Sigmoid colon (tissue), 4 donors: ENCODE data around the gene UNC5A.

Source experiments
- CTCF ChIP-seq, 4 experiments: fragments of 450-650 bp in 3 of 4; fragments of 200-600 bp in 1 of 4; IDR thresholded peaks; one replicate each; pipeline ENCODE4 v1.5.1; 2016 to 2019; ENCODE audit warnings: antibody characterized with exemption in 4 of 4, mild to moderate bottlenecking in 3 of 4, moderate library complexity in 2 of 4
- EP300 ChIP-seq, 4 donors: sonication (generic); formaldehyde crosslinking; IDR thresholded peaks; one replicate each; pipeline ENCODE4 v1.6.1; 2017; ENCODE audit warnings: antibody characterized with exemption in 4 of 4
- POLR2A ChIP-seq, 2 donors: fragments of 450-650 bp; IDR thresholded peaks; one replicate each; pipeline ENCODE4 v1.6.1; 2016; ENCODE audit warnings: antibody characterized with exemption in 2 of 2, mild to moderate bottlenecking in 2 of 2, moderate library complexity in 2 of 2
- POLR2AphosphoS5 ChIP-seq, 4 donors: sonication (generic); formaldehyde crosslinking; IDR thresholded peaks; one replicate each; pipeline ENCODE4 v1.6.1; 2017; ENCODE audit warnings: antibody characterized with exemption in 4 of 4

GRCh38 chr5:176832162-176832561 is 21.8 kb downstream of the UNC5A start:
- TF ChIP-seq CTCF (IDR thresholded peaks at IDR 0.05) (no peak), POLR2A (IDR thresholded peaks at IDR 0.05) (no peak), EP300 (IDR thresholded peaks at IDR 0.05) (no peak), POLR2AphosphoS5 (IDR thresholded peaks at IDR 0.05) (no peak)
